GM19372 (cell line): ENCODE data around the gene SRXN1.

Experiments
- ATAC-seq: cut with Tn5 transposase; IDR thresholded peaks from one replicate; pipeline ENCODE4 v1.9.1; 2021; ENCODE audit warnings: mild to moderate bottlenecking, low read depth, moderate library complexity; ENCODE audit not compliant: unreplicated experiment

Gene SRXN1

DNA sequence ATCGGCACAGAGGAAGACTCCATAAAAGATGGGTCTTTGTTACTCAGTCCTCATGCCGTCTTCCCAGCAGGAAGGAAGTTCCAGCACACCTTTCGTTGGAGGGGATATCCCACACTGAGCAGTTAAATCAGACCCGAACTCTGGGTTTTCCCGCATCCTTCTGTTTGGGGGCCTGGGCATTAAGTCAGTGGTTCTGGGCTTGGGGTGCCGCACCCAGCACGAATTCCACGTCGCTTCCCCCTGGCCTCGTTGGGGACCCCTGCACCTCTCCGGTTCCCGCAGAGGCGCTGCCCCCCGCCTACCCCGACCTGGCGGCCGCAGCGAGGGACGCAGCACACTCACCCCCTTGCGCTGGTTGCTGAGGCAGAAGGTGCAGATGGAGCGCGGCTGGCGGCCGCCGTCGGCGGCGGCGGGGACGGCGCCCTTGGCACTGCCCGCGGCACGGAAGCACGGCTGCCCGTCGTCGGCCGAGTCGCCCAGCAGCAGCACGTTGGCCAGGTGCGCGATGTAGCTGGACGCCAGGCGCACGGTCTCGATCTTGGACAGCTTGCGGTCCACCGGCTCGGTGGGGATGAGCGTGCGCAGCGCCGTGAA, 43.5 kb downstream of the SRXN1 start:
- ATAC-seq: no peak

DNA sequence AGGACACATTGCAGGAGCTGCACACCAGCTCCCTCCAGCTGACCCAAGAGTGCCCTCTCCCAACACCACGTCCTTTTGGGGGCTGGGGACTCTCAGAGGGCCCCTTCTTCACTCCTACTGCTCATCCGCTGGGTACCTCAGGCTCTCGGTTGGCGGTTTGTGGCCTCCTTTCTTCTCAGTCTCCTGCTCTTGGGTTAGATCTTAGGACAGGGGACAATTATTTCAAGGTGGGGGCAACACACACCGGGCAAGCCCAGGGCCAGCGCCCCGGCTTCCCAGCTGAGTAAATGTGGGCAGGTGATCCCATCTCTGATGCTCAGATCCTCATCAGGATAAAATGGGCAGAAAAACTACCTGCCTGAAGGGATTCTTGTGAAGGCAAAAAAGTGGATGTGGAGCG, 44.0 kb downstream of the SRXN1 start:
- no peak for ATAC-seq

GRCh38 chr20:607476-607875, 45.5 kb downstream of the SRXN1 start:
- no peak for ATAC-seq

DNA sequence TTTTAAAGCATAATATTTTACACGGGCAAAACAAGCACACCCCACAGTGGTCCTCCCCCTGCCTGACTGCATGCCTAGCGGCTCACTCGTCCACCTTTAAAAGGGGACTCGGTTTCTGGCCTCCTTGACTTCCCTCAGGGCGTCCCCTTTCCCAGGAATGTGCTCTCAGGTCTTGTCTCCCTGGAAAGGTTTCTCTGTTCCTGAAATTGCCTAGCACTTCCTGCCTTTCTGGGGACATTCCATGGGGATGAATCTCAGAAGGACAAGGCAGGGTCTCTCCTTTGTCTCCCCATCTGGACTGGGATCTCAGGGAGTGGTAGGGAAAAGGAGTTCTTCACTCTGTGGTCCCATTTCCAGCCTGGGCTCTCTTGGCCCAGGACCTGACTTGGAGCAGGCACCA, 47.8 kb downstream of the SRXN1 start:
- no peak for ATAC-seq

- no peak for ATAC-seq
Measured at GRCh38 chr20:603116-603640, 49.8 kb downstream of the SRXN1 start.

DNA sequence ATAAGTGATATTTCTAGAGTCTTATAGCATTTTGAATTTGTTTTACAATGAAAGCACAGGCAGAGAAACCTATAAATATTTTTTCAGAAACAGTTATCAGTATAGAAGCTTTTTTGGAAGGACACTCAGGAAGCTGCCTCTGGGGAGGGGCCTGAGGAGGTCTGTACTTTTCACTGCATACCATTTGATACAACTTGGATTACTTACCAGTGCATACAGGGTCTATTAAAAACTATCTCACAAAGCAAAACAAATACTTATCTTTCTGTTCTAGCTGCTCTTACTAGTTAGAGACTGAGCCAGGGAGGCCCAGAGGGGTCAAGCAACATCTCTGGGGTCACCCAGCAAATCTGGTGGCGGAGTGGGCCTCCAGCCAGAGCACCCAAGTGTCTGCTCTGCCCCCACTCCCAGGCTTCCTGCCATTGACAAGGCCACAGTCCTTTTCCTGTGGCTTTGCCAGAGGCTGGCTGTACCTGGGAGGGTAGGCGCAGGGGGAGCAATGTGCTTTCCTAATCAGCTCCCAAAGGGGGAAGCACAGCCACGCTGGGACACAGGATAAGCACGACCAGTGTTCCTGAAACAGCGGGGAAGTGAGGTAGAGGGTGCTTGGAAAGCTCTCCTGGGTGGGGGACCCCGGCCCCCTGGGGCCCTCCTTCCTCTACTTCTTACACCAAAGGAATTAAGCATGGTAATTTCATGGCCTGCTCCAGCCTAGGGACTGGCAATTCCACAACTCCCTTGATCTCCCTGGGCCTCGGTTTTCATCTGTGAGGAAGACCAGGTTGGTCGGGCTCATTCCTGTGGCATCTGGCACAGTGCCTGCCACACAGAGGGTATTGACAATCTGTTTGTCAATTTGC, 50.7 kb downstream of the SRXN1 start:
- ATAC-seq: no peak

DNA sequence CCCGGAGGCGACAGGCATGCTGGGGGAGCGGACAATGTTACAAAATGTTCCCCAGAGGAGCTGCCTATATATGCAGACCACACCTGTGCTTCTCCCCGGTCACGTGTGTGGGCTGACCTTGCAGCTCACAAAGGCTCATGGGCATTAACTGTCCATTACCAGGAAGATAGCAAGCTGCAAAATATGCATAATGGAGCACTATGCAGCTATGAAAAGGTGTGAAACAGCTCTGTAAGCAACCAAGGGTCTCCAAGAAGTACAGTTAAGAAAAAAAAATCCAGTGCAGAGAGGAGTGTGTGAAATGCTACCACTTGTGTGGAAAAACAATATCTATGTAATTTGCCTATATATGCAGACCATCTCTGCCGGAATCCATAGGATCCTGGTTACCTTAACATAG, 52.3 kb downstream of the SRXN1 start:
- no peak for ATAC-seq

- no peak for ATAC-seq
Measured at GRCh38 chr20:600141-600540, 52.9 kb downstream of the SRXN1 start.

GRCh38 chr20:598133-598850, 54.7 kb downstream of the SRXN1 start:
- no peak for ATAC-seq

- ATAC-seq: no peak
Measured at GRCh38 chr20:597560-597959, 55.4 kb downstream of the SRXN1 start.
